ENCODE measurements around the gene MIA2. TPM values are rescaled to one million over a fixed set of nuclear protein-coding genes. Genes with fewer than 3 reads are reported as not detected.

The MIA2 gene
- polyA plus RNA-seq, 1 donor: 231 TPM

DNA sequence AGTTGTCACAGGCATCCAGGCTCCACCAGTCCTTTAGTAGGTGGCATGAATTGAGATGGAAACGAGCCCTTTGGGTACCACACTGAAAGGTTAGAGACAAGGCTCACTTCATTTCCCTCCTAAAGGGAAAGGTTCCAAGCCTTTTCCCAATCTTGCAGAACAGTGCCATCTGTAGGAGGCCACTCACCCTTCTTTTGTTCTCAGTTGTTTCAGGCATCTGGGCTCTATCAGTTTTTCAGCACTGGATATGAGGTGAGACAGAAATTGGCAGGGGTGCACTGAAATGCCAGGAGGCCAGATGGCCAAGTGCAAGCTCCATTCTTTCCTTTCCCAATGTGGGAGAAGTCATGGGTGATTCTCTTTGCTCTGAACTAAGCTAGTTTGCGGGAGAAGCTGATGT, 183.3 kb downstream of the MIA2 start:
- no peak overlapping the region for H3K4me3 ChIP-seq (ENCODE audit: low read length)
- DNase-seq: no peak
- H3K27ac ChIP-seq (ENCODE audit: low read length): no peak overlapping the region
- peaks cover 19% of the 10 kb centered on the region for H3K9me3 ChIP-seq (ENCODE audit: control insufficient read depth, low read depth, low read length)
- WGBS (ENCODE audit: insufficient coverage, low lambda C conversion rate): no CpG with 5 or more reads among the region's 2 CpGs
- H3K36me3 ChIP-seq (ENCODE audit: control insufficient read depth, insufficient read depth, low read length): no peaks in the 10 kb centered on the region
- H3K27me3 ChIP-seq (ENCODE audit: control insufficient read depth, insufficient read depth, low read length): no peaks in the 10 kb centered on the region
- H3K4me1 ChIP-seq (ENCODE audit: control insufficient read depth, insufficient read depth, low read length): no peaks in the 10 kb centered on the region

DNA sequence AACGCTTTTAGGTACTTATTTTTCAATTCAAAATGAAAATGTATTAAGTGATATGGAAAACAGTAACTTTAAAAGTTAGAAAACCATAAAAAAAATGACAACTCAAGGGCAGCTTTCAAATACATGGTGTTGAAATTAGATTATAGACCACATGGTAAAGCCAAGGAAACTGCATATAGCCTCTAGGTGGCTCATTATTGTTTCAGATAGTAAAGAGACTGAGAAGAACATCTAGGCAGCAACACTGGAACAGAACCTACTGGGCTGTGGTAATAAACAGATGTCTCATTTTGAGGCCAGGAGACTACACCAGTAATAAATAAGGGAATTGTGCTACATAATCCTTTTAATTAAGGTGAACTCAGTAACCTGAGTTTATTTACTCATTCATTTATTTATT, 185.6 kb downstream of the MIA2 start:
- H3K36me3 ChIP-seq (ENCODE audit: control insufficient read depth, insufficient read depth, low read length): no peaks in the 10 kb centered on the region
- no peak for DNase-seq
- no peaks in the 10 kb centered on the region for H3K4me1 ChIP-seq (ENCODE audit: control insufficient read depth, insufficient read depth, low read length)
- H3K27ac ChIP-seq (ENCODE audit: low read length): no peak overlapping the region
- 100% methylated on average over 1 of the region's 1 CpG for WGBS (ENCODE audit: insufficient coverage, low lambda C conversion rate)
- H3K27me3 ChIP-seq (ENCODE audit: control insufficient read depth, insufficient read depth, low read length): no peaks in the 10 kb centered on the region
- peaks cover 19% of the 10 kb centered on the region for H3K9me3 ChIP-seq (ENCODE audit: control insufficient read depth, low read depth, low read length)
- no peak overlapping the region for H3K4me3 ChIP-seq (ENCODE audit: low read length)

DNA sequence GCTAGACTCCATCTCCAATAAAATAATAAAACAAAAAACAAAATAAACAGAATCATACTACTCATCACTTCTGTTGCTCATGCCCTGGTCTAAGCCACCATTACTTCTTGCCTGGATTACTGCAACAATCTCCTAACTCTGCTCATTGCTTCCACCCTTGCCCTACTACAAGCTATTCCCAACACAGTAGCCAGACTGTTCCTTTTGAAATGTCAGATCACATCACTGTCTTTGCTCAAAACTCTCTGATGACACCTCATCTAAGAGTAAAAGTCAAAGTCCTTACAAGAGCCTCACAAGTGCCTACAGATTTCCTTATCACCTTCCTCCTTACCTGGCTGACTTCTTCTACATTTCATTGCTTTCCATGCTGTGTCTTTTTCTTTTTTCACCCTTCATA, 188.5 kb downstream of the MIA2 start:
- peak; percentile 54 to 76 for DNase-seq
- H3K9me3 ChIP-seq (ENCODE audit: control insufficient read depth, low read depth, low read length): peaks cover 9% of the 10 kb centered on the region
- no peak overlapping the region for H3K4me3 ChIP-seq (ENCODE audit: low read length)
- peak overlapping the region; percentile 48 for H3K27ac ChIP-seq (ENCODE audit: low read length)
- no peaks in the 10 kb centered on the region for H3K27me3 ChIP-seq (ENCODE audit: control insufficient read depth, insufficient read depth, low read length)
- H3K4me1 ChIP-seq (ENCODE audit: control insufficient read depth, insufficient read depth, low read length): no peaks in the 10 kb centered on the region
- H3K36me3 ChIP-seq (ENCODE audit: control insufficient read depth, insufficient read depth, low read length): no peaks in the 10 kb centered on the region

DNA sequence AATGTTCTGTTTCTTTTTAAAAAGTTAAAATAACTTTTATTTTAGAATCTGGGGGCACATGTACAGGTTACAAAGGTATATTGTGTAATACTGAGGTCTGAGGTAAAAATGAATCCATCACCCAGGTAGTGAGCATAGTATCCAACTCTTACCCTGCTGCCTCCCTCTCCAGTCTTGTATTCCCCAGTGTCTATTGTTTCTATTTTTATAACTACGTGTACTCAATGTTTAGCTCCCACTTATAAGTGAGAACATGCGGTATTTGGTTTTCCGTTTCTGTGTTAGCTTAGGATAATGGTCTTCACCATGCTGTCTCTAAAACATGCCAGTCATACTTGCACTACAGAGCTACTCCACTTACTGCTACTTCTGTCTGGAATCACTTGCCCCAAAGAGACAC, 190.1 kb downstream of the MIA2 start:
- no peak for DNase-seq
- no CpG with 5 or more reads among the region's 3 CpGs for WGBS (ENCODE audit: insufficient coverage, low lambda C conversion rate)
- no peak overlapping the region for H3K27ac ChIP-seq (ENCODE audit: low read length)
- H3K36me3 ChIP-seq (ENCODE audit: control insufficient read depth, insufficient read depth, low read length): no peaks in the 10 kb centered on the region
- H3K4me1 ChIP-seq (ENCODE audit: control insufficient read depth, insufficient read depth, low read length): no peaks in the 10 kb centered on the region
- H3K9me3 ChIP-seq (ENCODE audit: control insufficient read depth, low read depth, low read length): no peaks in the 10 kb centered on the region
- H3K4me3 ChIP-seq (ENCODE audit: low read length): no peak overlapping the region
- H3K27me3 ChIP-seq (ENCODE audit: control insufficient read depth, insufficient read depth, low read length): no peaks in the 10 kb centered on the region

DNA sequence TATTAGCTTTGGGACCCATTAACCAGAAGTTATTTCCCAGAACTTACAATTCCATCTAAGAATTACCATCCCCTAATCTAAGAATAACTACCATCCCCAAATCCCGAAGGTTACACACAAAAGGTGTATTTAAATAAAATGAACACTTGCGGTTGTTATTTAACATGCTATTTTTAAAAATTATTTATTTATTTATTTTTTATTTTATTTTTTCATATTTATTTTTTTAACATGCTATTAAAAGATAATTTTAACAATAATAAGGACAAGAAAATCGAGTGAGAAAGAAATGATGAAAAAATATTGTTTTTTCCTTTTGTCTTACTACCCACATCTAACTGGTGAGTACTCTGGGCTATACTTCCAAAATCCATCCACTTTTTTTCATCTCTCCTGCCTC, 192.2 kb downstream of the MIA2 start:
- DNase-seq: no peak
- no peak overlapping the region for H3K4me3 ChIP-seq (ENCODE audit: low read length)
- 92% methylated on average over 3 of the region's 3 CpGs for WGBS (ENCODE audit: insufficient coverage, low lambda C conversion rate)
- H3K9me3 ChIP-seq (ENCODE audit: control insufficient read depth, low read depth, low read length): no peaks in the 10 kb centered on the region
- H3K4me1 ChIP-seq (ENCODE audit: control insufficient read depth, insufficient read depth, low read length): peaks cover 8% of the 10 kb centered on the region
- H3K27ac ChIP-seq (ENCODE audit: low read length): no peak overlapping the region
- H3K27me3 ChIP-seq (ENCODE audit: control insufficient read depth, insufficient read depth, low read length): no peaks in the 10 kb centered on the region
- H3K36me3 ChIP-seq (ENCODE audit: control insufficient read depth, insufficient read depth, low read length): no peaks in the 10 kb centered on the region

DNA sequence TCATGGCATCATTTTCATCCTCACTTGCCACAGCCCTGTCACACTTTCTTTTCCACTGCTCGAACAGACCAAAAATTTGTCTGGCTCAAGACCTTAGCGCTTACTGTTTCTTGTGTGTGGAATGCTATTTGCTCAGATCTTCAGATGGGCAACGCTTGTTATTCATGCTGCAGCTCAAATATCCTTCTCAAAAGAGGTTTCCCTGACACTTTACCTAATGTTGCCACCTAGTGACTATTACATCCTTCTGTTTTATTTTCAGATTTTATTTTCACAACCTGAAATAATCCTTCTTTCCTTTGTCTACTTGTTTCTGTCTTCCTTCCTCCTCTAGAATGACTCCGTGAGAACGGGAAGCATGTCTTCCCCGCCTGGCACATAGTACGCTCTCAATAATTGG, 192.9 kb downstream of the MIA2 start:
- Histone ChIP-seq H3K9me3 (ENCODE audit: control insufficient read depth, low read depth, low read length) (no peaks in the 10 kb centered on the region), H3K4me1 (ENCODE audit: control insufficient read depth, insufficient read depth, low read length) (peaks cover 8% of the 10 kb centered on the region), H3K27ac (ENCODE audit: low read length) (no peak overlapping the region), H3K36me3 (ENCODE audit: control insufficient read depth, insufficient read depth, low read length) (no peaks in the 10 kb centered on the region), H3K4me3 (ENCODE audit: low read length) (no peak overlapping the region), H3K27me3 (ENCODE audit: control insufficient read depth, insufficient read depth, low read length) (no peaks in the 10 kb centered on the region)
- DNase-seq: no peak
- WGBS (ENCODE audit: insufficient coverage, low lambda C conversion rate): 84% methylated on average over 3 of the region's 7 CpGs

DNA sequence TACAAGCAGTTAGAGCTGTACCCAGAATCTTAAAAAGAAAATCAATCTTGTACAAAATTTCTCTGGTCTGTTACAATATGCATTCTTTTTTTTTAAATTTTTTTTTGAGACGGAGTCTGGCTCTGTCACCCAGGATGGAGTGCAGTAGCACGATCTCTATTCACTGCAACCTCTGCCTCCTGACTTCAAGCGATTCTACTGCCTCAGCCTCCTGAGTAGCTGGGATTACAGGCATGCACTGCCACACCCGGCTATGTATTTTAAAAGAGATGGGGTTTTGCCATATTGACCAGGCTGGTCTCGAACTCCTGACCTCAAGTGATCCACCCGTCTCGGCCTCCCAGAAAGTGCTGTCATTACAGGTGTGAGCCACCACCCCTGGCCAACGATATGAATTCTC, 194.4 kb downstream of the MIA2 start:
- Histone ChIP-seq H3K27me3 (ENCODE audit: control insufficient read depth, insufficient read depth, low read length) (no peaks in the 10 kb centered on the region), H3K27ac (ENCODE audit: low read length) (no peak overlapping the region), H3K9me3 (ENCODE audit: control insufficient read depth, low read depth, low read length) (no peaks in the 10 kb centered on the region), H3K4me3 (ENCODE audit: low read length) (no peak overlapping the region), H3K36me3 (ENCODE audit: control insufficient read depth, insufficient read depth, low read length) (no peaks in the 10 kb centered on the region), H3K4me1 (ENCODE audit: control insufficient read depth, insufficient read depth, low read length) (peaks cover 8% of the 10 kb centered on the region)
- WGBS (ENCODE audit: insufficient coverage, low lambda C conversion rate): no CpG with 5 or more reads among the region's 8 CpGs
- no peak for DNase-seq

DNA sequence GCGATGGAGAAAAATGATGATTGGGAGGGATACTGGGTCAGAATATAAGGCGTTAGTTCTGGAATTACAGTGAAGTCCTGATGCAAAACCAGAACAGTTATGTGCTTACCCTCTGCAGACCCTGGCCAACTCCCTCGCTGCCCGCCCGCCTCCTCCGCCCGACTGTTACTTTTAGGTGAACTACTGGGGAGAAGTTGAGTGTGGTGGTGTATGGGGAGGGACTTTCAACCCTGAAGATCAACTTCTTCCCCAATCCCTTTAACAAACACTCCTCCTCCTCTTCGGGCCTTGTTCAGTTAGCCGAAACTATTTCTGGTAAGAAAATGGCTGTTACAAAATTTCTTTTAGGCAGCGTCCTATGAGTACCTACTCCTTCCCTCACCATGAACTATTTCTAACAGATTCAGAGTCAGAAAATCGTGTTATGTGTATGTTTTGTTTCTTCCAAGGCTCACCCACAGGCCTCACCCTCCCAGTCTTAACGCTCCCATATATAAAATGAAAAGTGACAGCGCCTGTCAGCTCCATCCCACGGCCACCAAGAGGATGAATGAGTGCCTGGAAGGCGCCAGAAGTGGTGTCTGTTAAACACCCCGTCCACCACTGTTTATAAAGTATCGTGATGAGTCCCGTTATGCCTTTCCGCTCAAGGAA, 197.2 kb downstream of the MIA2 start:
- Histone ChIP-seq H3K27ac (ENCODE audit: low read length) (peak overlapping the region; percentile 94), H3K9me3 (ENCODE audit: control insufficient read depth, low read depth, low read length) (no peaks in the 10 kb centered on the region), H3K4me3 (ENCODE audit: low read length) (peak overlapping the region; percentile 97), H3K27me3 (ENCODE audit: control insufficient read depth, insufficient read depth, low read length) (no peaks in the 10 kb centered on the region), H3K4me1 (ENCODE audit: control insufficient read depth, insufficient read depth, low read length) (peaks cover 8% of the 10 kb centered on the region), H3K36me3 (ENCODE audit: control insufficient read depth, insufficient read depth, low read length) (no peaks in the 10 kb centered on the region)
- 0% methylated on average over 3 of the region's 19 CpGs for WGBS (ENCODE audit: insufficient coverage, low lambda C conversion rate)
- DNase-seq: peak in 1 of 2 donors; percentile 34

DNA sequence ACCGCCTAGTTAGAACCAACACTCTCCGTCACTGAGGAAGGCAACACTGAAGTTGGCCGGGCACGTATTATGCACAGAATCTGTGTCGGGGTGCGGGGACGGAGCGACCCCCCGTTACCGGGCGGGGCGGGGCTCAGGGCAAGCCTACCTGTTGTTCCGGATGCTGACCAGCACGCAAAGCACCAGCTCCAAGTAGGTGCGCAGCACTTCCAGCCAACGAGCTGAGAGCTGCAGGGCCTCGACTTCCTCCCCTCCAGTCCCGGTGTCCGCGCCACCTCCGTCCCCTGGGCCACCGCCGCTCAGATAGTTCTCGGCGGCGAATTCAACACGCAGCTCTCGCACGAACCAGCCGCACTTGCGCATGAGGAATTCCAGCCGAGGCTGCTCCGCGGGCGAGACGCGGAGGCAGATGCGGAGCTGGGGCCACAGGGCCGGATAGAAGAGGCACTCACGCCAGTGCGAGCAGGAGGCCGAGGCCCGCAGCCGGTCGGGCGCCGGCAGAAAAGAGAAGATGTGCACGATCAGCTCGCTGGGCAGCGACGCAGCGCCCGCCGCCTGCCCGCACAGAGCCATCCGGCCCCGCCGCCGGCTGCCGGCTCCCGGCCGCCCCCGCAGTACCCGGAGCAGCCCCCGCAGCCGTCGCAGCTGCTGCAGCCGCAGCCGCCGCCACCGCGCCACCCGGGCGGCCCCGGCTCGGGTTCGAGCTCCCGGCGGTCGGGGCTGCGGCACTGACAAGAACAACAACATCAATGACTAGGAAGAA, 197.9 kb downstream of the MIA2 start:
- no peaks in the 10 kb centered on the region for H3K9me3 ChIP-seq (ENCODE audit: control insufficient read depth, low read depth, low read length)
- peak overlapping the region; percentile 97 for H3K4me3 ChIP-seq (ENCODE audit: low read length)
- H3K27ac ChIP-seq (ENCODE audit: low read length): peak overlapping the region; percentile 94
- DNase-seq: peak; percentile 41 to 70
- WGBS (ENCODE audit: insufficient coverage, low lambda C conversion rate): no CpG with 5 or more reads among the region's 81 CpGs
- H3K36me3 ChIP-seq (ENCODE audit: control insufficient read depth, insufficient read depth, low read length): no peaks in the 10 kb centered on the region
- H3K4me1 ChIP-seq (ENCODE audit: control insufficient read depth, insufficient read depth, low read length): peaks cover 8% of the 10 kb centered on the region
- no peaks in the 10 kb centered on the region for H3K27me3 ChIP-seq (ENCODE audit: control insufficient read depth, insufficient read depth, low read length)

DNA sequence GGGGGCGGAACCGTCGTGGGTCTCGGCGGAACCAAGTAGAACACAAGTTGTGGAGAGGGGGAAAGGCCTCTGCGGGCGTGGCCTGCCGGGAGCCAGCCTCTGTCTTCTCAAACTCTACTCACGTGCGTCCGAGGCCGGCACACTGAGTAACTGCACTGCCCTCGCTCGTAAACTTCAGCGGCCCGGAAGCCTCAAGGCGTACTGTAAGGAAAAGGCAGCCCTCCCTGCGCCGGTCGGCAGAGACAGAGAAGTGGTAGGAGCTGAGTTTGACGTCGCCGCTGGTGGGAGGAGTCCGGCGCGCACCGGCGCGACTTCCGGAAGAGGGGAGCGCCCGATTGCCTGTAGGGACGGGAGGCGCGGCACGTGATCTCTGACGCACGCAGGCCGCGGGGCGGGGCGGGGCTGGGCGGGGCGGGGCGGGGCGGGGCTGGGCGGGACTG, 198.5 kb downstream of the MIA2 start, which contains the start of gene FBXO33:
FBXO33 (minus strand) TSS at position 255 of the 440 bp plus-strand sequence. CDS start 271 bp downstream, outside the sequence.
- Histone ChIP-seq H3K36me3 (ENCODE audit: control insufficient read depth, insufficient read depth, low read length) (no peaks in the 10 kb centered on the region), H3K4me3 (ENCODE audit: low read length) (peak within 1 kb of the TSS; percentile 97), H3K27ac (ENCODE audit: low read length) (peak within 1 kb of the TSS; percentile 97), H3K27me3 (ENCODE audit: control insufficient read depth, insufficient read depth, low read length) (no peaks in the 10 kb centered on the region), H3K4me1 (ENCODE audit: control insufficient read depth, insufficient read depth, low read length) (peaks cover 8% of the 10 kb centered on the region), H3K9me3 (ENCODE audit: control insufficient read depth, low read depth, low read length) (no peaks in the 10 kb centered on the region)
- no CpG with 5 or more reads among the region's 47 CpGs for WGBS (ENCODE audit: insufficient coverage, low lambda C conversion rate)
- DNase-seq: peak; percentile 98 to 99
